Measurements from ENCODE around the gene TSPAN33.

DNA sequence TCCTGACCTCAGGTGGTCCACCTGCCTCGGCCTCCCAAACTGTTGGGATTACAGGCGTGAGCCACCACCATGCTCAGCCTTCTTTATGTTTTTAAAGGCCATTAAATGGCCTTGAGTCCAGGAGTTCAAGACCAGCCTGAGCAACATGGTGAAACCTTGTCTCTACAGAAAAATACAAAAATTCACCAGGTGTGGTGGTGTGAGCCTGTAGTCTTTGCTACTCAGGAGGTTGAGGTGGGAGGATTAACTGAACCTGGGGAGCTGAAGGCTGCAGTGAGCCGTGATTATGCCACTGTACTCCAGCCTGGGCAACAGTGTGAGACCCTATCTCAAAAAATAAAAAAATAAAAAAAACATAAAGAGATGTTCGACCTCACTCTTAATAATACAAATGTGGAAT is 54.9 kb downstream of the TSPAN33 start:
- TF ChIP-seq, protein P1, sequence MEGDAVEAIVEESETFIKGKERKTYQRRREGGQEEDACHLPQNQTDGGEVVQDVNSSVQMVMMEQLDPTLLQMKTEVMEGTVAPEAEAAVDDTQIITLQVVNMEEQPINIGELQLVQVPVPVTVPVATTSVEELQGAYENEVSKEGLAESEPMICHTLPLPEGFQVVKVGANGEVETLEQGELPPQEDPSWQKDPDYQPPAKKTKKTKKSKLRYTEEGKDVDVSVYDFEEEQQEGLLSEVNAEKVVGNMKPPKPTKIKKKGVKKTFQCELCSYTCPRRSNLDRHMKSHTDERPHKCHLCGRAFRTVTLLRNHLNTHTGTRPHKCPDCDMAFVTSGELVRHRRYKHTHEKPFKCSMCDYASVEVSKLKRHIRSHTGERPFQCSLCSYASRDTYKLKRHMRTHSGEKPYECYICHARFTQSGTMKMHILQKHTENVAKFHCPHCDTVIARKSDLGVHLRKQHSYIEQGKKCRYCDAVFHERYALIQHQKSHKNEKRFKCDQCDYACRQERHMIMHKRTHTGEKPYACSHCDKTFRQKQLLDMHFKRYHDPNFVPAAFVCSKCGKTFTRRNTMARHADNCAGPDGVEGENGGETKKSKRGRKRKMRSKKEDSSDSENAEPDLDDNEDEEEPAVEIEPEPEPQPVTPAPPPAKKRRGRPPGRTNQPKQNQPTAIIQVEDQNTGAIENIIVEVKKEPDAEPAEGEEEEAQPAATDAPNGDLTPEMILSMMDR (IDR thresholded peaks at IDR 0.05), result no peak
- TF ChIP-seq POLR2A (IDR thresholded peaks at IDR 0.05) (no peak), EP300 (IDR thresholded peaks at IDR 0.05) (no peak)
